Hematopoietic multipotent progenitor cell treated with erythropoietin and hydrocortisone succinate and interleukin-3 and kit ligand, for 17 days (in vitro differentiated cells): ENCODE results near the gene SCYL2.
"Not testable (repeated sequence)": the region's sequence is repeated elsewhere in the genome, so short reads cannot be mapped to it uniquely, and the experiment has no call there.

Source experiments
- DNase-seq: peaks from one replicate; pipeline ENCODE4 v3.0.0-alpha.2; 2015; ENCODE audit warnings: low spot score

The SCYL2 gene, protein sequence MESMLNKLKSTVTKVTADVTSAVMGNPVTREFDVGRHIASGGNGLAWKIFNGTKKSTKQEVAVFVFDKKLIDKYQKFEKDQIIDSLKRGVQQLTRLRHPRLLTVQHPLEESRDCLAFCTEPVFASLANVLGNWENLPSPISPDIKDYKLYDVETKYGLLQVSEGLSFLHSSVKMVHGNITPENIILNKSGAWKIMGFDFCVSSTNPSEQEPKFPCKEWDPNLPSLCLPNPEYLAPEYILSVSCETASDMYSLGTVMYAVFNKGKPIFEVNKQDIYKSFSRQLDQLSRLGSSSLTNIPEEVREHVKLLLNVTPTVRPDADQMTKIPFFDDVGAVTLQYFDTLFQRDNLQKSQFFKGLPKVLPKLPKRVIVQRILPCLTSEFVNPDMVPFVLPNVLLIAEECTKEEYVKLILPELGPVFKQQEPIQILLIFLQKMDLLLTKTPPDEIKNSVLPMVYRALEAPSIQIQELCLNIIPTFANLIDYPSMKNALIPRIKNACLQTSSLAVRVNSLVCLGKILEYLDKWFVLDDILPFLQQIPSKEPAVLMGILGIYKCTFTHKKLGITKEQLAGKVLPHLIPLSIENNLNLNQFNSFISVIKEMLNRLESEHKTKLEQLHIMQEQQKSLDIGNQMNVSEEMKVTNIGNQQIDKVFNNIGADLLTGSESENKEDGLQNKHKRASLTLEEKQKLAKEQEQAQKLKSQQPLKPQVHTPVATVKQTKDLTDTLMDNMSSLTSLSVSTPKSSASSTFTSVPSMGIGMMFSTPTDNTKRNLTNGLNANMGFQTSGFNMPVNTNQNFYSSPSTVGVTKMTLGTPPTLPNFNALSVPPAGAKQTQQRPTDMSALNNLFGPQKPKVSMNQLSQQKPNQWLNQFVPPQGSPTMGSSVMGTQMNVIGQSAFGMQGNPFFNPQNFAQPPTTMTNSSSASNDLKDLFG

DNA sequence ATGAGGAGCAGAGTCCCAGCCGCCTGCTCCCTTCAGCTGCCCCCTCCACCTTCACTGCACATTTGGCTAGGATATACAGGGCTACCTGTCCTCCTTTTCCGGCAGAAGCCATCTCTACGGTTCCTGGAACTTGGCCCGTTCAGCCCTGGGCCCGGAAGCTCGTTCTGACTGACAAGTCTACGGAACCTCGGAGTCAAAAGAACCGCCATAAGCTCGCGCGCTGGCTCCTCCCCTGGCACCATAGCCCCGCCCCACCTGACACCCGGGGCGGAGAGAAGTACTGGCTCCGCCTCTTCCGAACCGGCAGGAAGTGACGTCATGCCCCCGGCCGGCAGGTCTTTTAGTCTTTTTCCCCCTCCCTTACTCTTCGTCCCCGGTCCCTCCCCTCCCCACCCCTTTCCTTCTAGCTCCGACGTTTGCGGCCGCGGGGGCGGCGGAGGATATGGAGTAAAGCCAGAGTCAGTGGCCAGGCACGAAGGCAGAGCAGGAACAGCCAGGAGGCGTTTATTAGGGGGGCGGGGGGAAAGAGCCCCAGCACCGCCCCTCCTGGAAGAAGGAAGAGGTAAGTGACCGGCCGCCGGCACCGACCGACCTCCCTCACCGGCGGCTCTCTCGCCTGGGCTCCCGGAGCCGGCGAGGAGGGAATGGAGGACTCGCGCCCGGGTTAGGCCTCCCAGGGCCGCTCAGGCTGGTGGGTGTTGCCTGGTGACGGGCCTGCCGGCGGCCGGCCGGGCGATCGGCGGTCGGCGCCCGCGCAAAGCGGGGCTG, at the start of gene SCYL2, which contains the start of gene DEPDC4:
SCYL2 (plus strand) TSS at position 343 of the 768 bp plus-strand sequence. CDS start 15,794 bp downstream, outside the sequence.
DEPDC4 (minus strand) TSS at position 245 of the 768 bp plus-strand sequence; CDS start at position 242, 3 bp downstream.
- DNase-seq = peak; percentile 97

DNA sequence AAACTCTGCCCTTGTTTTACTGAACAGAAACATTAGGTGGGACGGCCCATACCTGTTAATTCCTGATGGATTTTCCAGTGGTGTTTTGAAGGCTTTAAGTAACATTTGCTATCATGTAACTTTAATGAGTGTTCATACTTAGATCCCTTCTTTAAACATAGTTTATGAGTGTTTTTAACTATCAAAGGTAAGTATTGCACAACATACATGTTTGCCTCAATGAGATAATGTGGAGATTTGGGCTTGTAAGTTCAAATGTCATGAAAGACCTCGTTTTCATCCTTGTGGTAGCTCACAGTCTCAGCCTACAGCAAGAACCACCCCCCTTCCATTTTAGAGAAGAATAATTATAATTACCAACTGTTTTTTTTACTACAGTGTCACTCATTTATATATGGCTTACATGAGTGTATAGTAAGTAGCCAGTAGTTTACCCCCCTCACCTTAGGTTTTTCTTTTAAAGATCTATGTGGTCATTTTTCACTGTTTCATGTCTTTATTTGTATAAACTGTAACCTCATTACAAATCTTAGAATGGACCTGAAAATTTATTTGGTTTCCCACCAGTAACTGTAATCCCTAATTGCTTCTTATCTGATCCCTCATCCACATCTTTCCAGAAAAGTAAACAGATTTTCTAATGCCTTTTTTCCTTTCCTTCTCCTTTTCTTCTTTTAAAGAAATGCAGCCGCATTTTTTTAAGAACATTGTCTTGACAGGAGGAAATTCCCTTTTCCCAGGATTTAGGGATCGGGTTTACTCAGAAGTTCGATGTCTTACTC, 47.5 kb upstream of the SCYL2 start:
- DNase-seq = no peak

DNA sequence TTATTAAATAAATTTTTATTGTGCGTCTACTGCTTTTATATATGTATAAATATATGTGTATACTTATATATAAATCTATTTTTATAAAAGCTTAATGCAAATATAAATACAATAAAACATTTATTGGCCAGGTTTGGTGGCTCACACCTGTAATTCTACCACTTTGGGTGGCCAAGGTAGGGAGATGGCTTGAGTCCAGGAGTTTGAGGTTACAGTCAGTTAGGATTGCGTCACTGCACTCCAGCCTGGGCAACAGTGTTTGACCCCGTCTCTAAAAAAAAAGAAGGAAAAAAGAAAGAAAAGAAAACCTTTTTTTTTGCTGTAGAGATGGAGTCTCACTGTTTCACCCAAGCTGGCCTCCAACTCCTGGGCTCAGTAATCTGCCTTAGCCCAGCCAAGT, 45.5 kb upstream of the SCYL2 start:
- DNase-seq = no peak

DNA sequence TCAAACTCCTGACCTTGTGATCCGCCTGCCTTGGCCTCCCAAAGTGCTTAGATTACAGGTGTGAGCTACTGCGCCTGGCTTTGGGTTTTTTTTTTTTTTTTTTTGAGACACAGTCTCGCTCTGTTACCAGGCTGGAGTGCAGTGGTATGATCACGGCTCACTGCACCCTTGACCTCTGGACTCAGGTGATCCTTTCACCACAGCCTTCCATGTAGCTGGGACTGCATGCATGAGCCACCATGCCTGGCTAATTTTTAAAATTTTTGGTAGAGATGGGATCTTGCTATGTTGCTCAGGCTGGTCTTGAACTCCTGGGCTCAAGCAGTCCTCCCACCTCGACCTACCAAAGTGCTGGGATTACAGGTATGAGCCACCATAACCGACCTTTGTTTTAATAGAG, 44.8 kb upstream of the SCYL2 start:
- not testable (repeated sequence) for DNase-seq

DNA sequence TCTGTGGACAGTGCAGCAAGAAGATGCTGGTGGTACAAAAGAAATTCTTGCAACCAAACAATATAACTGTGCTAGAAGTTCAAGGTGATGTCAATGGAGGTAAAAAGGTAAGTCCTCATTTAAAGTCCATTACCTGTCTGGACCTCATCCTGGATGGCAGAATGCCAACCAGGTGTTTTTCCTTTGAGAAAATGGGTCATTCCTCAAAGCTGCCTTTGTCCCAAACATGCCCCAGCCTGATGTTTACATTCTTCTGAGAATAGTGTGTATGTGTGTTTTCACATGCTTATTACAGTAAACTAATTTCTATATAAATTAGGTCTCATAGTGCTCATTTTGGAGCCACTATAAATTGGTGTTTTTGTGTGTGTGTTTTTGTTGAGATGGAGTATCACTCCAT, 41.5 kb upstream of the SCYL2 start:
- no peak for DNase-seq

DNA sequence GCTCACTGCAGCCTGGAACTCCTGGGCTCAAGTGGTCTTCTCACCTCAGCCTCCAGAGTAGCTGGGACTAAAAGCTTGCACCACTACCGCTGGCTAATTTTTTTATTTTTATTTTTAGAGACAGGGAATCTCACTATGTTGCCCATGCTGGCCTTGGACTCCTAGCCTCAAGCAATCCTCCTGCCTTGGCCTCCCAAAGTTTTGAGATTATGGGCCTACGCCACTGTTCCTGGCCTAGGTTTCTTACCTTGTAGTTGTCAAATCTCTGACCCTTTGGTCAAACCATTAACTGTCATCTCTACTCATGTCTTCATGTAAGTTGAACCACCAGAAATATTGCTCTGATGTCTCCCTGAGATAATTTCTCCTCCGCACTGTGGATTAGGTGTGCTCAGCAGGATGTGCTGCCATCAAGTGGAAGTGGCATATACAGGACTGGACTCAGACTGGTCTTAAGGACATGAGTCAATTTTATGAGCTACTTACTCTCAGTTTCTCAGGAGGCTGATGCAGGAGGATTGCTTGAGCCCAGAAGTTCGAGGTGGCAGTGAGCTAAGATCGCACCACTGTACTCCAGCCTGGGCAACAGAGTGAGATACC, 37.8 kb upstream of the SCYL2 start:
- DNase-seq = no peak

DNA sequence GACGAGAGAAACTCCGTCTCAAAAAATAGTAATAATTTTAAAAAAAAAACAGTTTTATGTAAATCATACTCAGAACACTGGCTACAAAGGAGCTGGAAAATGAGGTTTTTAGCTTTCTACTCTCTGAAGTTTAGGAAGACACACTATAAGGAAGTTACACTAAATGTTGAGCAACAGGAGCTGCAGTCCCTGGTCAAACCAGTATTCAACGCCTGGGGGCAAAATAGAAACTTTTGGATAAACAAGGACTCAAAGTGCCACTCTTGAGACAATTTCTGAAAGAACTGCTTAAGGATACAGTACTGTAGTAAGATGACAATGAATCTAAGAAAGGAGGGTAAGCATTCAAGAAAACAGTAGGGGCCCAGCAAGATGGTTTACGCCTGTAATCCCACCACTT, 37.1 kb upstream of the SCYL2 start:
- no peak for DNase-seq

DNA sequence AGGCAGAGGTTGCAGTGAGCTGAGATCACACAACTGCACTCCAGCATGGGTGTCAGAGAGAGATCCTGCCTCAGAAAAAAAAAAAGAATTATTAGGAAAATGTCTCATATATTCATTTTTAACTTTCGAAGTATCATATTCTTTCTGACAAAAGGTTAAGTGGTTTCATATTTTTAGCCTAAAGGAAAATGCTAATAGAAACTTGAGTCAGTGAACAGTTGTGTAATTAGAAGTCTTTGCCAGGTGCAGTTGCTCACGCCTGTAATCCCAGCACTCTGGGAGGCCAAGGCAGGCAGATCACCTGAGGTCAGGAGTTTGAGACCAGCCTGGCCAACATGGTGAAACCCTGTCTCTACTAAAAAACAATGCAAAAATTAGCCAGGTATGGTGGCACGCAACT, 35.1 kb upstream of the SCYL2 start:
- DNase-seq = not testable (repeated sequence)

DNA sequence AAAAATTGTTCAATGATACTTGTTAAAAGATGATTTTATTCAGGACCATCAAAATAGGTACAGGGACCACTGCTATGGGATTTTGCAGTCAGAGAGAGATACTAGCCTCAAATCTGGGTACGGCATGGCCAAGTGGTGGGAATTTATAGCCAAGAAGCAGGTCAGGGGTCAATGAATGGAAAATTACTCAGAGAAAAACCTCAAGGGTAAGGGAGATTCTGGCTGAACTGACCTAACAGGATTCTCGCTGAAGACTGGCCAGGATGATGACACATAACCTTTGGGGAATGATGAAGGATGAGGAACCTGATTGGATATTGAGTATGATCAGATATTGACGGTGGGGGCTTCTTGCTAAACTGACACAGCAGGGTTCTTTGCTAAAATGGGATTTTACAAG, 32.8 kb upstream of the SCYL2 start:
- no peak for DNase-seq

DNA sequence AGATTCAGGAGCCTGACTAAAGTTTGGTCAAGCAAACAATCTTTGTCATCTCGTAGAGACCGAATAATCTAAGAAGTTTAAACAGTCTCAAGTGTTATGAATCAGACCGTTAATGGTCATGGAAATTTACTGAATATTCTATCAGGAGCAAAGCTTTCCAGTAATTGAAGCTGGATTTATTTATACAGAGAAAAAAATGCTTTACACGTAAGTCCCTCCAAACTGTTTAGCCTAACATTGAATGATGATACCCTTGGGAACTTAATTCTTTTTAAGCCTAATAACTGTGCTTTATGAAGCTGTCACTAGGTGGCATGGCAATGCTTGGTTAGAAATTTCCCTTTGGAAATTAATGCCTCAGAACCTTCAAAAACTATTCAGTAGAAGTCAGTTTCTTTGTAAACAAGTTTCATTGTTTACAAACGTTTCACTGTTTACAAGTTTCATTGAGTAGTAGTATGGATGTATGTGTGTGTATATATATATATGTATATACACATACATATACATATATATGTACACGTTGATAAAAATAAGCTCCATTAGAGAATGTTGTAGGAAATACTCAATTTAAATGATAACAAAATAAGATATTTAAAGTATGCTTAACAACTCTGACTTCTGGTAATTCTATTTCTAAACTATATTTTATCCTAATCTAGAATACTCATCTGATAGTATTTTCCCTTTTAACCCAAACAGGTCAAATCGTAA, 32.2 kb upstream of the SCYL2 start:
- peak; percentile 58 for DNase-seq

DNA sequence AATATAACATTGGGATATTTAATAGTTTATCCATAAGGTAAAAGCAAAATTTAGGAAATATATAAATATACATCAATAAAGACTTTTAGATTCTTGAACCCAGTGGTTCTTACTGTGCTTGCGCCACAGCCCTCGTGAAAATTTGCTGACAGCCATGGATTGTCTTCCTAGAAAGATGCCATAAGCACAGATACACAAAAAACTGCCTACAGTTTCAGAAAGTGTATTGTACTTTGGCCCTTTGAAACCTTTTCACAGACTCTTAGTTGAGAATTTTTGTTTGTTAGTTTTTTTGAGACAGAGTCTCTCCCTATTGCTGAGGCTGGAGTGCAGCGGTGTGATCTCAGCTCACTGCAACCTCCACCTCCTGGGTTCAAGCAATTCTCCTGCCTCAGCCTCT, 28.2 kb upstream of the SCYL2 start:
- DNase-seq = no peak

DNA sequence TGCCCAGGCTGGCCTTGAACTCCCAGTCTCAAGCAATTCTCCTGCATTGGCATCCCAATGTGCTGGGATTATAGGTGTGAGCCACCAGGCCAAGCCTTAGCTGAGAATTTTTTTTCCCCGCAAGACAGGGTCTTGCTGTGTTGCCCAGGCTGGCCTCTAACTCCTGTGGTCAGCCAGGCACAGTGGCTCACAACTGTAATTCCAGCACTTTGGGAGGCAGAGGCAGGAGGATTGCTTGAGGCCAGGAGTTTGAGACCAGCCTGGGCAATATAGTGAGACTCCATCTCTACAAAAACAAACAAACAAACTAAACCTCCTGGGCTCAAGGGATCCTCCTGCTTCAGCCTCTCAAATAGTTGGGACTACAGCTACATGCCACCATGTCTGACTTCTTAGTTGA, 27.4 kb upstream of the SCYL2 start:
- DNase-seq = no peak

DNA sequence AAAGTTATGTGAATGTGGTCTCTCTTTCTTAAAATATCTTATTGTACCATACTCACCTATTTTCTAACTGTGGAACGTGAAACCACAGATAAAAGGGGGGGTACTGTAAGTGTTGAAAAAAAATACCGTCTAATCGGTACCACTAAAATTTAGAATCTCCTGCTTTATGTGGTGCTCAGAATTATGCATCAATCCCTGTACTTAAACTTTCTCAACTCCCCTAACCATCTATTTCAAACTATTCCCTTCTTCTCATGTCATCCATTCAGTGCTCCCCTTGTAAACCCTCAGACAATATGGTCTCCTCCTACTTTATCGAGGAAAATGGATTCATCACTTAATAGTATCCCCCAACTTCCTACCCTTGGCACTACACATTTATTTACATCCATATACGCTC, 23.8 kb upstream of the SCYL2 start:
- no peak for DNase-seq

DNA sequence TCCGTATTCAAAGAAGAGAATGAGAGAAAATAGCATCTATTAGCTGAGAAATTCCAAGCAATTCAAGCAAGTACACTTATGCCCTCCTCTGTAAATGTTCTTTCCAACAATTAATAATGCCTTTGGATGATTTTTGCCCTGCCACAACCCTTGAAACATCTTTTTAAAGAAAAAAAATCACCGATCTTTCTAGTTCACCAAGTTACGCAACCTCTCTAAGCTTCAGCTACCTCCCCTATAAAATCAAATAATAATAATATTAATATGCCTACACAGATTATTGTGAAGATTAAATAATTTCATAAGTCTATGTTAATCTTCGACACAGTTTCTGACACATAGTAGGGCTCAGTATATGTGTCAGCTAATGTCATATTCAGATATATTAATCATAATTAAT, 19.2 kb upstream of the SCYL2 start:
- no peak for DNase-seq

DNA sequence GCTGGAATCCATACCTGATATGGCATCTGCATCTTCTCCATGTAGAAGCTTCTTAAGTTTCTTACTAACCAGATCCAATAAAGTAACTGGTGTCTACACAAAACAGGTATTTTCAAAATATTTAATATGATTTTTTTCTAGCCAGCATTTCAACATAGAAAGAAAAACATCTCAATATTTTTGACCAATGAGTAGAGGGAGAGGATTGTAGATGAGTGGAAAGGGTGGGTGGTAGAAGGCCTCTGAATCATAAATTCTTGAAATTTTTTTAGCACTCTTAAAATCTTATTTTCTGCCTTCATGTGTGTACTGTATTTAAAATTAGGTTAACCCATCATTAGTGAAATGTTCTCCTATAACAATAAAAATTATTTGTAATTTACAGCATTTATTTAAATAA, 18.1 kb upstream of the SCYL2 start:
- DNase-seq = no peak

DNA sequence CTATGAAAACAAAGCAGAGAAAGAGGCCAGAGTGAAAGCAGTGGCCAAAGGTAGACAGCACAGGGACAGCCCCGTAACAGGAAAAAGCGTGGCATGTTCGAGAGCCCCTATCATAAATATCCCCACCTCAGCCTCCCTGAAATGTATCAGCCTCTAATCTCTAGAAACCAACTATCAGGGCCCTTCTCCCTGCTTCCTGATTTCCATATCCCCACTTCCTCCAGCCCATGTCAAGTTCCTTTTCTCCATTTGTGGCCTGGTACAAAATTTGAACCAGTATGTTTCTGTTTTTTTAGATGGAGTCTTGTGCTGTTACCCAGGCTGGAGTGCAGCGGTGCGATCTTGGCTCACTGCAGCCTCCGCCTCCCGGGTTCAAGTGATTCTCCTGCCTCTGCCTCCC, 17.0 kb upstream of the SCYL2 start:
- no peak for DNase-seq

DNA sequence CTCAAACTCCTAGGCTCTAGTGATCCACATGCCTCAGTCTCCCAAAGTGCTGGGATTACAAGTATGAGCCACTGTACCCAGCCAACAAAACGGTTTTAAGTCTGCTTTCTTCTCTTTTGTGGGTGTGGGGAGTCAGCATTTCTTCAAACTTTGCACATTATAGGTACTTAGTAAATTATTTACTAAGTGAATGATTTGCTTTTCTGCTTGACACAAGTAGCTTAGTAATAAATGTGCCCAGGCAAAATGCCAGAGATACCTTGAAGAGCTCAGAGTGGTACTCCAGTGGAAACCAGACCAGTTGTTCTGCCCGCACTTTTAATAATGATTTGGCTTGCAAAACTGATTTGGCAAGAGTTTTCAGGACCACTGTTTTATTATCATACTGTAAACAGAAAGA, 15.1 kb upstream of the SCYL2 start:
- no peak for DNase-seq

DNA sequence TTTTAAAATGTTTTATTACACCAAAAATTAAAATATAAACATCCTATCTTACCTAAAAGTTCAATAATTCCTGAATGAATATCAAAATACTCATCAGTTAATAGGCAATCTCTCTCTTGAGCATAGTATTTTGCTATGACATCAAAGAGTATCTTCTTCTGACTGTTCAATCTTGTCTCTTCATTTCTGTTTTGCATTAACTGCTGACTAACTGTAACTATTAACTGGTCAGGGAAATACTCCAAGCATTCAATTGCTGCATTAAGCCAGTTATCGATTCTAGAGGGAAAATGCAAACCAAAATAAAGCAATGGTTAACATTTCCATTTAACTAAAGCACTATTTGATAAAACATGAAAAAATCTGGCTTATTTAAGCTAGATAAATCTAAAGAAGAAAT, 13.5 kb upstream of the SCYL2 start:
- DNase-seq = no peak

DNA sequence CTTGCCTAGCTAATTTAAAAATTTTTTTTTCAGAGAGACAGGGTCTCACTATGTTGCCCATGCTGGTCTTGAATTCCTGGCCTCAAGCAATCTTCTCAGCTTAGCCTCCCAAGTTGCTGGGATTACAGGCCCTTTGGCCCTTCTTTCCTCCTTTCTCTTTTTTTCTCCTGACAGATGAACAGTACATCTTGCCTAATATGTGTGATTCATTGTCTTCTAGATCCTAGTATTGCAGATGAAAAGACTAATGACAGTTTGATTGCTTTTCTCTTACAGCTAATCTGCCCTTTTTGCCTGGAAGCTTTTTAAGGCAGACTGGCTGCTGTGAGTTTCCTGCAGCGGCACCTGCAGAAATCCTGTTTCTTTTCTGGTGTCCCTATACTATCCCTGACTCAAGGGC, 12.1 kb upstream of the SCYL2 start:
- no peak for DNase-seq

DNA sequence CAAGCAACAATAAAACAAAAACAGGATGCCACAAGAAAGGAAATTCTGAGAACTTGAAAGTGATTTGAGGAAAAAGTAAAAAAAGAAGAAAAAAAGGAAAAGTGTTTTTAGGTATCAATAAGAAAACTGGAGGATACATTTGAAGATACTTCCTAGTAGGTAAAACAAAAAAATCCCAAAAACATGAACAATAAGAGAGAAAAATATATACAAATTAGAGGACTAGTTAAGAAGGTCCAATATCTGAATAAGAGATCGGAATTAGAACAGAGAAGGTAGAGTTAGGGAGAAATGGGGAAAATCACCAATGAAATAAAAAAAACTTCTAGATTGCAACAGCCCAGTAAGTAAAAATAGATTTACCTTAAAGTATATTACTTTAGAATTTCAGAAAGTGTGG, 8.8 kb upstream of the SCYL2 start:
- DNase-seq = no peak
